Thoracic aorta (tissue), 2 donors: ENCODE data around the gene GZF1. TPM values are rescaled to one million over a fixed set of nuclear protein-coding genes. Genes with fewer than 3 reads are reported as not detected.

Experiments
- ATAC-seq: fragments of 150-250 bp; one replicate; pipeline ENCODE4 v1.8.0; 2017; ENCODE audit warnings: low read depth; ENCODE audit not compliant: insufficient number of reproducible peaks, low FRiP score
- DNase-seq: peaks from one replicate; pipeline ENCODE4 v3.0.0-alpha.2; 2020; ENCODE audit warnings: low spot score
- H3K27ac ChIP-seq, 2 donors: fragments of 200-600 bp; sonication (generic); 1 replicate in 1 of 2; 2 replicates in 1 of 2; pipeline ENCODE4 v1.5.1; 2016; ENCODE audit warnings: mild to moderate bottlenecking in 2 of 2, moderate library complexity in 2 of 2
- H3K27me3 ChIP-seq: fragments of 200-600 bp; sonication (generic); replicated peaks from 2 replicates; pipeline ENCODE4 v1.6.0; 2016; ENCODE audit warnings: mild to moderate bottlenecking; ENCODE audit not compliant: insufficient read depth
- H3K36me3 ChIP-seq: fragments of 200-600 bp; sonication (generic); one replicate; pipeline ENCODE4 v1.5.1; 2016
- H3K4me1 ChIP-seq, 2 donors: fragments of 200-600 bp; sonication (generic); 1 replicate in 1 of 2; 2 replicates in 1 of 2; pipeline versions ENCODE4 v1.5.1 to v1.6.0; 2016; ENCODE audit warnings: low read depth in 2 of 2, mild to moderate bottlenecking in 1 of 2; ENCODE audit not compliant: control insufficient read depth in 1 of 2
- H3K4me3 ChIP-seq: fragments of 200-600 bp; sonication (generic); 2 replicates; pipeline ENCODE4 v1.5.1; 2016; ENCODE audit warnings: mild to moderate bottlenecking
- H3K9me3 ChIP-seq: fragments of 200-600 bp; sonication (generic); 2 replicates; pipeline ENCODE4 v1.5.1; 2016
- total RNA-seq, 2 donors: library from RNA; depleted of rRNA; stranded (reverse); fragments of >200 nt; gene quantifications; one replicate each; pipeline versions ENCODE4 v1.1.0 to v1.2.3, GENCODE V29; 2016
- TF ChIP-seq, protein P1 (sequence below): fragments of 200-600 bp; sonication (generic); IDR thresholded peaks from one replicate; pipeline ENCODE4 v1.5.1; 2019; ENCODE audit warnings: antibody characterized with exemption

The GZF1 gene
- total RNA-seq, 2 donors from 2014 or later: 14.5 to 18.9 TPM

GRCh38 chr20:23362392-23363256, 642 bp downstream of the GZF1 start:
- H3K27me3 ChIP-seq: no peaks in the 10 kb centered on the region
- H3K36me3 ChIP-seq: peaks cover 11% of the 10 kb centered on the region
- peak overlapping the region; percentile 95 for H3K27ac ChIP-seq
- ATAC-seq: no peak
- TF ChIP-seq, protein P1, sequence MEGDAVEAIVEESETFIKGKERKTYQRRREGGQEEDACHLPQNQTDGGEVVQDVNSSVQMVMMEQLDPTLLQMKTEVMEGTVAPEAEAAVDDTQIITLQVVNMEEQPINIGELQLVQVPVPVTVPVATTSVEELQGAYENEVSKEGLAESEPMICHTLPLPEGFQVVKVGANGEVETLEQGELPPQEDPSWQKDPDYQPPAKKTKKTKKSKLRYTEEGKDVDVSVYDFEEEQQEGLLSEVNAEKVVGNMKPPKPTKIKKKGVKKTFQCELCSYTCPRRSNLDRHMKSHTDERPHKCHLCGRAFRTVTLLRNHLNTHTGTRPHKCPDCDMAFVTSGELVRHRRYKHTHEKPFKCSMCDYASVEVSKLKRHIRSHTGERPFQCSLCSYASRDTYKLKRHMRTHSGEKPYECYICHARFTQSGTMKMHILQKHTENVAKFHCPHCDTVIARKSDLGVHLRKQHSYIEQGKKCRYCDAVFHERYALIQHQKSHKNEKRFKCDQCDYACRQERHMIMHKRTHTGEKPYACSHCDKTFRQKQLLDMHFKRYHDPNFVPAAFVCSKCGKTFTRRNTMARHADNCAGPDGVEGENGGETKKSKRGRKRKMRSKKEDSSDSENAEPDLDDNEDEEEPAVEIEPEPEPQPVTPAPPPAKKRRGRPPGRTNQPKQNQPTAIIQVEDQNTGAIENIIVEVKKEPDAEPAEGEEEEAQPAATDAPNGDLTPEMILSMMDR: no peak
- DNase-seq: no peak
- no peaks in the 10 kb centered on the region for H3K9me3 ChIP-seq
- peaks cover 15 to 53% of the 10 kb centered on the region in 2 donors for H3K4me1 ChIP-seq
- H3K4me3 ChIP-seq: peak overlapping the region; percentile 92

DNA sequence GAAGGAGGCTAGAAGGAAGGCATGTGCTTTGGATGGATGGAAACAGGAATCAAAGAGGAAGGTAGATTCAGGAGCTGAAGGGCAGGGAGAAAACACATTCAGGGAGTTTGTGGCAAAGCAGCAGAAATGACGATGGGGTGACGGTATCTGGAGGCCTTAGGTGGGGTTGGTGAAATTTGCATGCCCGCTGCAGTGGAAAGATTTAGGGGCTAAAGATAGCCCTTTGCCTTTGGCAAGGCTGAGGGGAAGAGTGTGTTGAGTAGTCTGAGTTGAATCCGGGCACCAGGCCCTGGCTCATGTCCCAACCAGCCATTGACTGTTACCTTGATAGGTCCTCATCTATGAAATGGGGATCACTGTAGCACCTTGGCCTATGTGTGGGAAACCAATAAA, 1.3 kb downstream of the GZF1 start:
- DNase-seq (no peak), ATAC-seq (no peak)
- TF ChIP-seq, protein P1: no peak
- Histone ChIP-seq H3K36me3 (peaks cover 11% of the 10 kb centered on the region), H3K4me1 (peaks cover 15 to 53% of the 10 kb centered on the region in 2 donors), H3K27me3 (no peaks in the 10 kb centered on the region), H3K4me3 (peak overlapping the region; percentile 92), H3K27ac (peak overlapping the region; percentile 95), H3K9me3 (no peaks in the 10 kb centered on the region)

DNA sequence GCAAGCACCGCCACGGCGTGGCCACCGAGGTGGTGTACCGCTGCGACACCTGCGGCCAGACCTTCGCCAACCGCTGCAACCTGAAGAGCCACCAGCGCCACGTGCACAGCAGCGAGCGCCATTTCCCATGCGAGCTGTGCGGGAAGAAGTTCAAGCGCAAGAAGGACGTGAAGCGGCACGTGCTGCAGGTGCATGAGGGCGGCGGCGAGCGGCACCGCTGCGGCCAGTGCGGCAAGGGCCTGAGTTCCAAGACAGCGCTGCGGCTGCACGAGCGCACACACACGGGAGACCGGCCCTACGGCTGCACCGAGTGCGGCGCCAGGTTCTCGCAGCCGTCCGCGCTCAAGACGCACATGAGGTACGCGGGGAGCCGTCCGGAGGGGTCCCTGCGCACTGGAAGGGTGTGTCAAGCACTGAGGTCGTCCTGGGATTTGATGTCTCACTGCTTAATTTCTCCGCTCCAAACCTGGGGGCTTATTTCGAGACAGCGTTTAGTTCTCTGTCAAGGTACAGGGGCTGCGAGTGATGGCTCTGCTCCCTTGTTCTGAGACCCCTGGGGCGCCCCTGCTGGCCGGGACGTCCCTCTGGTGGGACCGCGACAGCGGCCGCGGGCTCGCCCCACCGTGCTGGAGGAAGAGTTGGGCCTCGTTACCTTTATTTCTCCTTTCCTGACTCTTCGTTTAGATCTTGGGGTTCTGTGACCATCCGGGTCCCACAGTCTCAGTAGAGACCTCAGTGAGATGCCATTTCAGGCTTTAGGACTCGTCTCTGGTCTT, 3.6 kb downstream of the GZF1 start:
- no peak overlapping the region for H3K4me3 ChIP-seq
- TF ChIP-seq, protein P1: no peak
- no peak overlapping the region for H3K27ac ChIP-seq
- no peaks in the 10 kb centered on the region for H3K27me3 ChIP-seq
- ATAC-seq (no peak), DNase-seq (no peak)
- H3K9me3 ChIP-seq: no peaks in the 10 kb centered on the region
- peaks cover 15 to 46% of the 10 kb centered on the region in 2 donors for H3K4me1 ChIP-seq
- peaks cover 25% of the 10 kb centered on the region for H3K36me3 ChIP-seq

GRCh38 chr20:23366384-23366783, 4.4 kb downstream of the GZF1 start:
- TF ChIP-seq, protein P1: no peak
- Histone ChIP-seq H3K36me3 (peaks cover 25% of the 10 kb centered on the region), H3K27ac (no peak overlapping the region), H3K27me3 (no peaks in the 10 kb centered on the region), H3K9me3 (no peaks in the 10 kb centered on the region), H3K4me1 (peaks cover 15 to 38% of the 10 kb centered on the region in 2 donors), H3K4me3 (no peak overlapping the region)
- DNase-seq (no peak), ATAC-seq (no peak)

- TF ChIP-seq, protein P1: no peak
- no peak overlapping the region for H3K4me3 ChIP-seq
- no peak overlapping the region for H3K27ac ChIP-seq
- H3K27me3 ChIP-seq: no peaks in the 10 kb centered on the region
- ATAC-seq (no peak), DNase-seq (no peak)
- H3K9me3 ChIP-seq: no peaks in the 10 kb centered on the region
- peaks cover 29% of the 10 kb centered on the region for H3K36me3 ChIP-seq
- peaks cover 14 to 35% of the 10 kb centered on the region in 2 donors for H3K4me1 ChIP-seq
Observed at GRCh38 chr20:23367770-23368169, 5.8 kb downstream of the GZF1 start.
